ENCODE results near the gene KRTAP4-6.
"Not testable (repeated sequence)": the region's sequence is repeated elsewhere in the genome, so short reads cannot be mapped to it uniquely, and the experiment has no call there.

KRTAP4-6 gene

DNA sequence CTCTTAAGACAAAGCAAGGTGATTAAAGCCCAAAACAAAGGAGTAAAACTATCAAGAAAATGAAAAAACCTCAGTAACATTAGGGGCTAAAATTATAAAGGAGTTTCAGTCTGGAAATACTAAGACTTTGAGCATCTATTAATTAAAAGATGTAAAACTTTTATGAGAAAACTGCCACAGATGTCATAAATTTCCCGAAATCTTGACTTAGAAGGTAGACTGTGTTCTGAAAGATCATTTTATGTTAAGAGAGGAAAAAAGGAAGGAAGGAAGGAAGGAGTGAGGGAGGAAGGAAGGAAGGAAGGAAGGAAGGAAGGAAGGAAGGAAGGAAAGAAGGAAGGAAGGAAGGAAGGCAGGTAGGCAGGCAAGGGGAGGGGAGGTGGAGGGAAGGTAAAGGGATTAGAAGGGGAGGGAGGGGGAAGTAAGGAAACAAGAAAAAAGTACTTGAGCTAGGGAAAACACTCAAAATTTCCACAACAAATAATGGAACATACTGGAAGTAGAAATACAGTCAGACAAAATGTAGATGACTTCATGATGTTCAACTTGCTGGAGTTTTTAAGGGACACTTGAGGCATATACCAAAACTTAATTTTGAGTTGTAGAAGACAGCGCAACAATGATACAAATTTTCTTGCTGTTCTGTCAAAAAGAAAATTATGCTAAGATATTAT lies 7.3 kb upstream of the KRTAP4-6 start:
- DNase-seq (ENCODE audit: low read depth): no peak

DNA sequence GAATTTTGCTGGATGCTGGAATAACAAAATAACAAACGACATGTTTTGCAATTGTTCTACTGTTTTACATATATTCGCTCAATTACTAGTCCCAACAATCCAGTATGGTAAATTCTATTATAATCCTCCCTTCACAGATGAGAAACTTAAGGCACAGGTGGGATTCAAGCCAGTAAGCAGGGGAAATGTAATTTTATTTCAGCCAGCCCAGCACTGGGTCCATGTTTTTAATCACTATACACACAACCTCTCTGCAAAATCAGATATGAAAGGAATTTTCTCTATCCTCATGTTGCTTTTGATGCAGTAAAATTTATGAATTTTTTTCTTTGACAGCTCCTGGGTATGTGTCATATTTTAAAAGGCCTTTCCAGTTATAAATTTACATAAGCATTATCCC lies 4.9 kb upstream of the KRTAP4-6 start:
- DNase-seq (ENCODE audit: low read depth): no peak

DNA sequence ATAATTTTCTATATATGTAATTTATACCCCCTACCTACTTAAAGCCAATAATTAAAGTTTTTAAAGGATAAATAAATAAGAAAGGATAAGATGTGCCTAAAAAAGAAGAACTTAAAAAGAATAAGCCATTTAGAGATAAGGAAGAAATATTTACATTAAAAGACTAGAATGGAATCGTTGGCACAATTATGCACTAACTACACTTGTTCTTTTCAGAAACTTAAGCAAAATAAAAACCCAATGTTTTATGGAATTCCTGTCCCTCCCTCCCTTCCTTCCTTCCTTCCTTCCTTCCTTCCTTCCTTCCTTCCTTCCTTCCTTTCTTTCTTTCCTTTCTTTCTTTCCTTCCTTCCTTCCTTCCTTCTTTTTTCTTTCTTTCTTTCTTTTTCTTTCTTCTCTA lies 4.5 kb upstream of the KRTAP4-6 start:
- no peak for DNase-seq (ENCODE audit: low read depth)

DNA sequence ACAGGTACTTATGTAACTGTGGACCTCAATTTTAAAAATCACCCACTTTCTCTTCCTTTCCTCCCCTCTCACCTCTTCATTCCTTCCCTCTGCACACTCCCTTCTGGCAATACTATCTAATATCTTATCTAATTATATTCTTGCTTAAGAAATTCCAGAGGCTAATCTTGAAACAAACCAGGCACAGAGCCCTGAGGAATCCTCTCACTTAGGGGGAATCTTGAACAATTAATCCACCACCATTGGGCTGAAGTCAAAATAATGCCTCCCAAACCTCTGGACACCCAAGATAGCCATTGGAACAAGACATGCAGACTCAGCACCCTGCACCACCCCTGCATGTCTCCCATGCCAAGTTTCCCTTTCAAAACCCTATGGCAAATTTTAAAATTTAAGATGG lies 1.0 kb upstream of the KRTAP4-6 start:
- DNase-seq (ENCODE audit: low read depth): no peak

DNA sequence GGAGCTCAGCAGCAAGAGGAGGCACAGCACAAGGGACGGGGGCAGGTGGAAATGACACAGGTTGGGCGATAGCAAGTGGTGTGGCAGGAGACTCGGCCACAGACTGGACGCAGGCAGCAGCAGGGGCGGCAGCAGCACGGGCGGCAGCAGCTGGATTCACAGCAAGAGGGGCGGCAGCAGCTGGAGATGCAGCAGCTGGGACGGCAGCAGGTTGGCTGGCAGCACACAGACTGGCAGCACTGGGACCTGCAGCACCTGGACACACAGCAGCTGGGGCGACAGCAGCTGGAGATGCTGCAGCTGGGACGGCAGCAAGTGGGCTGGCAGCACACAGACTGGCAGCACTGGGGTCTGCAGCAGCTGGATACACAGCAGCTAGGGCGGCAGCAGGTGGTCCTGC lies 479 bp downstream of the KRTAP4-6 start:
- DNase-seq (ENCODE audit: low read depth): not testable (repeated sequence)

DNA sequence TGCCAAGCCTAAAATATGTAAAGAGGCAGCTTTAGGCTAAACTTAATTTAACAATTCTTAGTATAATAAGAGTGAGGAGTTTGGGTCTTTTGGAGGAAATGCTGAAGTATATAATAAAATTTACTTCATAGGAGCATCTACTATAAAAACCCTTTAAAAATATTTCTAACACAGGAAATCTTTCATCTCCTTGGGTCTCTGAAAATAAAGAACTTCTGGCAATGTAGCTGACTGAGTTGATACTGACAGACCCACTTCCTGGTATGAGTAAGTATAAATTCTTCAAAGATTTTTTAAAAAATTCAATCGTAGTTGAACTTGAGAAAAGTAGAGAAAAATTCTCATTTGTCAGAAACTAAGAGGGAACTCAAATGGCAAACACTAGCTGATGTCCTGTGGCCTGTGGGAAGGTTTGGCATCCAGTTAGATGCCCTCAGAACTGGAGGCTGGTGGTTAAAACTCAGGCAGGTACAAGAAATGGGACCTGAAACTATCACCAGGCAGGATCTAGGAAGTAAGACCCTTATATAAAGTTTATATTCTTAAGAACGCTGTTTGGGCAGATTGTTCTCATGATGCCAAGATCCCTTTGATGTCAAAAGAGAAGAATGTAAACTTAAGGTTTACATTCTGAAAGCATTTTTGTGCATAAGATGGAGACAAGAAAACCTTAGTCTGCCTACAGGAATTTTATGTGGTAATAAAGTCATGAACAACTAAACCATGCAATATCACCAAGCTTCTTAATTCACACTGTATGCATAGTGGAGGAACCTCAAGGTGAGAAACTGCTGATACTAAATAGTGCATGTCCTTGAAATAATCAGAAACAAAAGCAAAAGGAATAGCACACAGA lies 6.2 kb downstream of the KRTAP4-6 start:
- no peak for DNase-seq (ENCODE audit: low read depth)

DNA sequence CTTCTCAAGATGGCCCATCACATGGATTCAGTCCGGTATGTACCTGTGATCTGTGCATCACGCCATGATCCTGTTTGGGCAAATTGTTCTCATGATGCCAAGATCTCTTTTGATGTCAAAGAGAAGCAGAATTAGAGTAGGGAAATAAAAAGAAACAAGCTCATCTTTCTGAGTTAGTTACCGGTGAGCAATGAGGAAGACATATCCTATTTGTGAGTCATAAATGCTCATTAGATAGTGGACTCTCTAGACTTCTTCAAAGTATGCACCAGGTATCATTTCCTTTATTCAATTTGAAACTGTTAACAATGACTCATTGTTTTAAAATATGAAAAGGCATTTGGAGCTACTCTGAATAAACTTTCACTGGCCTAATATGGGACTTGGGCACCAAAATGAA lies 8.4 kb downstream of the KRTAP4-6 start:
- DNase-seq (ENCODE audit: low read depth): no peak

DNA sequence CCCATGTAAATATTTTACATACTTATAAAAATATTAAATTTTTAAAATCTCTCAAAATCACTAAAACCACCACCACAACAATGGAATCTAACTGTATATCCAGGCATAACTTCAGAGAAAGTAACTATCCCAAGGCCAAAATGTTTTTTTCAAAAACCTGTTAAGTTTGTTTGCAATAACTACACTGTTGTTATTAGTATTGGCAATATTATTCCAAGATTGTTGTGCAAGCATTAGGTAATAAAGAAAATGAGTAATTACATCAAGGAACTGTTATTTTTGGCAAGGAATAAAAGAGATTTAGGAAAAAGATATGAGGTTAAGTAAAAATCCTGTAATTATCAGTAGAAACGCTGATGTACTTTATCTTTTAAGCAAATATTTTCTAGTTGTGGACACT lies 13.0 kb downstream of the KRTAP4-6 start:
- no peak for DNase-seq (ENCODE audit: low read depth)

DNA sequence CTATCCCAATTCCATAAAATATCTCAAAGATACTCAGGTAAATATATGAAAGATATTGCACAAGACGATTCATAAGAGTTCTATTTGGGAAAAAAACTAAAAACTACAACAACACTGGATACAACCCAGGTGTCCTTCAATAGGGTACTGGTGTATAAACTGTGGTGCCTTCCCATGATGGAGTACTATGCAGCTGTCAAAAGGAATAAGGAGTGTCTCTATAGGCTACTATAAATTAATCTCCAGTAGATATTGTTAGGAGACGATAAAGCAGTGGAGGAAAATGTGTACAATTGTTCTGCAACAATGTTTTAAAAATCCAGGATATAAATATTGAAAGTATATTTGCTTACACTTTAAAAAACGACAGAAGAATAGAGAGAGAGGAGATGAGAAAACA lies 13.9 kb downstream of the KRTAP4-6 start:
- no peak for DNase-seq (ENCODE audit: low read depth)

DNA sequence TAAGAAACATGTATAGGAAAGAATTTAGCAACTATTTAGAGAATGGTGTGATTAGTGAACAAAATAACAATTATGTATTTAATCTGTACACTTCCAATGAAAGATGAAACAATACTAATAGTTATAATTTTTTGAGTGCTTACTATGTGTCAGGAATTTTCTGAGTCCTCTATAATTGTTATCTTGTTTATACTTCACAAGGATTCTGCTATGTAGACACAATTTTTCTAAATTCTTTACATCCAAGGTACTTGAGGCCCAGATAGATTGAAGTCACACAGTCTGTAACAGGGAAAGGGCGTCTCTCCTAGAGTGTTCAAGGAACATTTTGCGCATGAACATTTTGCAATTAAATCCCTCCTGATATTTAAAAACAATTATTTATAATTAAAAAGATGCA lies 15.3 kb downstream of the KRTAP4-6 start:
- no peak for DNase-seq (ENCODE audit: low read depth)

DNA sequence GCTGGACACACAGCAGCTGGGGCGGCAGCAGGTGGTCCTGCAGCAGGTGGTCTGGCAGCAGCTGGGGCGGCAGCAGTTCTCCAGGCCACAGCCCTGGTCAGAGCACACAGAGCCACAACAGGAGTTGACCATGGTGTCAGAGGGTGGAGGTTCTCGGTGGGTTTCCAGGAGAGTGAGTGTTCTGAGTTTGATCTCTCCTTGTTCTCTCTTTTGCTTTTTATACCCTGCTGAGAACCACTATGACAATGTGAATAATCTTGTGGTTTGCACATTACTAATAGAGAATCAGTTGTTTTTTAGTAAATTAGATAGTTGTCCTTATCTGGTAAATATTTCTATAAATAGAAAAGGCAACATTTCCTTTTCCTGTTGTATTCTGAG lies 16.4 kb downstream of the KRTAP4-6 start, which contains the start of gene KRTAP4-12:
Gene KRTAP4-12 (minus strand): TSS at position 192 of the 381 bp plus-strand sequence. CDS start 60 bp downstream, at position 132.
- not testable (repeated sequence) for DNase-seq (ENCODE audit: low read depth)

DNA sequence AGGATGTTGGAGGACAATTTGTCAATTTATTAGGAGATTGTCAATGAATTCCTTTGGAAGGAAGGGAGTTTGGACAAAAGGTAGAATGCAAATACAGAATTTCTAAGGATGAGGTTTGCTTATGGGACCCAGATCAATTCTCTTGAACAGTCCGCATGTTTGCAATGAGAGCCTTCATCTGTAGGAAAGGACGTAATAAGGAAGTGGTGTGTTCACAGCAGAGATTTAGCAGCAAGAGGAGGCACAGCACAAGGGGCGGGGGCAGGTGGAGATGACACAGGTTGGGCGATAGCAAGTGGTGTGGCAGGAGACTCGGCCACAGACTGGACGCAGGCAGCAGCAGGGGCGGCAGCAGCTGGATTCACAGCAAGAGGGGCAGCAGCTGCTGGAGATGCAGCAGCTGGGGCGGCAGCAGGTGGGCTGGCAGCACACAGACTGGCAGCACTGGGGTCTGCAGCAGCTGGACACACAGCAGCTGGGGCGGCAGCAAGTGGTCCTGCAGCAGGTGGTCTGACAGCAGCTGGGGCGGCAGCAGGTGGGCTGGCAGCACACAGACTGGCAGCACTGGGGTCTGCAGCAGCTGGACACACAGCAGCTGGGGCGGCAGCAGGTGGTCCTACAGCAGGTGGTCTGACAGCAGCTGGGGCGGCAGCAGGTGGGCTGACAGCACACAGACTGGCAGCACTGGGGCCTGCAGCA lies 16.9 kb downstream of the KRTAP4-6 start:
- not testable (repeated sequence) for DNase-seq (ENCODE audit: low read depth)

DNA sequence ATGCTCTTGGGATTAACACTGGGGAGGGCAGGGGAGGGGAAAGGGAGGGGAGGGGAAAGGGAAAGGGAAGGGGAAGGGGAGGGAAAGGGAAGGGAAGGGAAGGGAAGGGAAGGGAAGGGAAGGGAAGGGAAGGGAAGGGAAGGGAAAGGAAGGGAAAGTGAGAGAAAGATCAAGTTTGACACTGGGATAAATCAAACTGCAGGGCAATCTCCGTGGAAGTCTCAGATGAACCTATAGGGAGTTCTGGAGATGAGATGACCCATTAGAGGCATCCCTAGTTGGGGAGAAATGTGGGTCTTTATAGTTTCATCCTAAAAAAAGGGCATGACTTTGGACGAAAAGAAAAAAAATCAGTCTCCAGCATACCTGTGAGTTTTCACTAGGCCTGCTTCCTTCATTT lies 18.6 kb downstream of the KRTAP4-6 start:
- no peak for DNase-seq (ENCODE audit: low read depth)

DNA sequence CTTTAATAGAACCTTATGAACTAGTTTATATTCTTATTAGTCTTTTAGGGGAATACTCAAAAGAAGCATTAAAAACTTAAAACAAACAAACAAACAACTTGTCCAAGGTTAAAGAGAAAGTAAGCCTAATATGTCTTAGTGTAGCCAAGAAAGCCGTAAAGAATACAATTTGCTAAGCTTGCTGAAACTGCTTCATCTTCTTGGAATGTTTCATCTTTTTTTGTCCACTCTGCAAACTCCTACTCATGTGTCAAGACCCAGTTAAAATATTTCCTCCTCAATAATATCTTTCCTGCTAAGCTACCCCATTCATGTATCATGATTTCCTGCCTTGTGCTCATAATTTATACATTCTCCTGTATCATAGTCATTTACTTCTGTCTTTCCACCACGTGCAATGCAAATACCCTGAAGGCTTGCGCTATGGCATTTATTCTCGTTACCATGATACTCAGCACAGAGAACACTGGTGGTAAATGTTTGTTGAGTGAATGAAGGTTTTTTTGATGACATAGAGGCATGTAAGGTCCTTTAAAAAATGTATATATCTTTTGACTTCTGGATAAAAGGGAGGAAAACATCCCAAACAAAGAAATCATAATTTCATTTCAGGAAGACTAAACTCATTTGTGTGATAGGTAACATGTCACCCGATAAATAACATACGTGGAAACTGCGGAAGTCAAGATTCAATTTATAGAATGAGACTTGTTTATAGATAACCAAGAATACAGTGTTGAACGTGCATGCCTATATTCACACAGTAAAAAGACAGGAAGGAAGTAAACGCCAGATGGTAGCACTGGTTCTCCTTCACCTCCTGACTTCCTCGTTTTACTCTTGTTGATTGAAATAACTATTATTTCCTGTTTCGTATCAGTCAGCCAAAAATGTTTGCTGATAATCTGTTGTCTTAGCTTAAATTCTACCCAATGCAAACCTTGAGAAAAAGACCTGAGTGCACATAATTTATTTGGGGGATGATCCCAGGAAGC lies 20.4 kb downstream of the KRTAP4-6 start:
- not testable (repeated sequence) for DNase-seq (ENCODE audit: low read depth)

DNA sequence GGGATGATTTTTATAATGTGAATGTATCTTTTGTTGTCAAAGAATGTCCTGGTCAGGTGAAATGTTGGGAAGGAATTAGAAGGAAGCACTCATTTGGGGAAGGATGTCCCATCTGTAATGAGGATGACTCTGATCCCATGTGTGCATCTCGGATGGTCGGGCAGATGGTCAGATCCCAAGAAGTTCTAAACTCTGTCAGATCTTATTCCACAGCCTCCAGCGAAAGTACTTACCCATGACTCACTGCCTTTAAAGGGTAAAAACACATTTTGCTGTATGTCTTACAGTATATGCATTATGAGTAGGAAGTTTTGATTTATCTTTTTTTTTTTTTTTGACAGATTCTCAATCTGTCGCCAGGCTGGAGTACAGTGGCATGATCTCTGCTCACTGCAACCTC lies 21.6 kb downstream of the KRTAP4-6 start:
- no peak for DNase-seq (ENCODE audit: low read depth)

DNA sequence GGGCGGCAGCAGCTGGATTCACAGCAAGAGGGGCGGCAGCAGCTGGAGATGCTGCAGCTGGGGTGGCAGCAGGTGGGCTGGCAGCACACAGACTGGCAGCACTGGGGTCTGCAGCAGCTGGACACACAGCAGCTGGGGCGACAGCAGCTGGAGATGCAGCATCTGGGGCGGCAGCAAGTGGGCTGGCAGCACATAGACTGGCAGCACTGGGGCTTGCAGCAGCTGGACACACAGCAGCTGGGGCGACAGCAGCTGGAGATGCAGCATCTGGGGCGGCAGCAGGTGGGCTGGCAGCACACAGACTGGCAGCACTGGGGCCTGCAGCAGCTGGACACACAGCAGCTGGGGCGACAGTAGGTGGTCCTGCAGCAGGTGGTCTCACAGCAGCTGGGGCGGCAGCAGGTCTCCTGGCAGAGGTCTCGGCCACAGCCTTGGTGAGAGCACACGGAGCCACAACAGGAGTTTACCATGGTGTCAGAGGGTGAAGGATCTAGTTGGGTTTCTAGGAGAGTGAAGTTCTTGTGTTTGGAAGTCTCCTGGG lies 22.4 kb downstream of the KRTAP4-6 start, which contains the start of gene KRTAP4-11:
Gene KRTAP4-11 (minus strand): TSS at position 528 of the 541 bp plus-strand sequence. CDS start 58 bp downstream, at position 470.
- DNase-seq (ENCODE audit: low read depth): not testable (repeated sequence)

DNA sequence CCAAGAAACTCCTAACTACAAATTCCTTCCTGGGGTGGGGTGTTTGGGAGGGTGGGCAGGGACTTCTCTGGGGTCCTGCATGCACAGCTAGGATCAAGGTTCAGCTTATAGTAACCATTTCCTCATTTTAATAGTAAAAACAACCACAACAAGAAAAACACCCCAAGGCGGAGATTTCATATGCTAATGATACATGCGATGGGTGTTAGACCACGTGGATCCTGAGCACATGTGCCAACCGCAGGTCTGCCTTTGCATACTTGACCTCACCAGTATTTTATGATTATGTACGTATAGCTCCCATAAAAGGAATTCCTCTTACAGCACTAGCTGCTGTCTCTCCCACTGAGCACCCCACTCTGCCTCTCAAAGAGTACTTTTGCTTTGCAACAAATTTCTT lies 24.0 kb downstream of the KRTAP4-6 start:
- DNase-seq (ENCODE audit: low read depth): no peak

DNA sequence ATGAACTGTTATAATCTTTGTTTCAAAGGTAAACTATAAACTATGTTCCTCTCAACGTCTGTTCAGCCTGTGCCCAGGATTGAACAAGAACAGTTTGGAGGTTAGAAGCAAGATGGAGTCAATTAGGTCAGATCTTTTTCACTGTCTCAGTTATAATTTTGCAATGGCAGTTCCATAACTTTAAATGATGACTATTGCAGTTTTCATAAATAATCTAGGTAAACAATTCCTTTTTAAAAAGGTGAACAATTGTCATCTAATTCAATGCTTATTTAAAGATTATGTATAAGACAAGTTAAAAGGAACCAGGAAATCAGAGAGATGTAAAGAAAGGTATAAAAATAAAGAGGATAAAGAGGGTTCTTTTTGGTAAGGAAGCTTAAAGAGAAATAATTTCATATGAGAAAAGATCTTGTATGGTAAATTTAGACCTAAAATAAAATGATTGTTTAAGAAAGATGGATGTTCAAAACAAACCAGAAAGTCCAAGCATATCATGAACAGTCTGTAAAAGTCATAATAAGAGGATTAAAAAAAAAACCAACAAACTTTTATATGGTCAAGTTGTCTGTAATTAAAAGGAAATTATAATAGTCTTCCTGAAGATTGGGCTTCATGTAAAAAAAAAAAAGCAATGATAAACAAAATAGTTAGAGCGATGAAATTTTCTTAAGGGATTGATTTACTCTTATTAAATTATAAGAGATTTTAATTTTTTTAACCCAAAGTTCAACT lies 29.0 kb downstream of the KRTAP4-6 start:
- no peak for DNase-seq (ENCODE audit: low read depth)

DNA sequence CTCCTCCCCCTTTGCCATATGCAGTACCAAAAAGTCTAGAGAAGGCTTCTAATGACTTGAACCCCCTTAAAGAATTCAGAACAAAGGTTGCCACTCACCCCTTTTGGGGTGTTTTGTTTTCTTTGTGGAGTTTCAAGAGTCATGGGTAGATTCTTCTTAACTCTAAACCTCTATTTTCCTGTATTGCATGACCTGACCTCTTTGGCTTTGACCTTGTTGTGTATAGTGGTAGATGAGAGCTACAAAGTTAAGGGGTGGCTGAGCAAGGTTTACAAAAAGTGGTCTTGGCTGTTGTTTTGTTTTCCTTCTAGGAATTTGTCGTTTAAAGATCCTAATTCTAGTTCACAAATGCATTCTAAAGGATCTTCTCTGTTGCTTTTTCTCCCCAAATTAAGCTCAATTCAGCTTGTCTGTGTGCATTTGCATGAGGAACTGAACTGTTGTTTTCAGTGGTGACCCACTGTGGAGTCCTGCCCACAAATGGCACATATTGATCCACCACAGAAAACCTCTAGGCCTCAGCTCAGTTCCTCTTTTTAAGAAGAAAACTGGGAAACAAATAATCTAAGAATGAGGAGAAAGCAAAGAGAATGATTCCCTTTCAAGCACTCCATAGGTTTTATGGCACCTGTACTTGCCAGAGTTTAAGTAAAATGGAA lies 31.5 kb downstream of the KRTAP4-6 start:
- not testable (repeated sequence) for DNase-seq (ENCODE audit: low read depth)

DNA sequence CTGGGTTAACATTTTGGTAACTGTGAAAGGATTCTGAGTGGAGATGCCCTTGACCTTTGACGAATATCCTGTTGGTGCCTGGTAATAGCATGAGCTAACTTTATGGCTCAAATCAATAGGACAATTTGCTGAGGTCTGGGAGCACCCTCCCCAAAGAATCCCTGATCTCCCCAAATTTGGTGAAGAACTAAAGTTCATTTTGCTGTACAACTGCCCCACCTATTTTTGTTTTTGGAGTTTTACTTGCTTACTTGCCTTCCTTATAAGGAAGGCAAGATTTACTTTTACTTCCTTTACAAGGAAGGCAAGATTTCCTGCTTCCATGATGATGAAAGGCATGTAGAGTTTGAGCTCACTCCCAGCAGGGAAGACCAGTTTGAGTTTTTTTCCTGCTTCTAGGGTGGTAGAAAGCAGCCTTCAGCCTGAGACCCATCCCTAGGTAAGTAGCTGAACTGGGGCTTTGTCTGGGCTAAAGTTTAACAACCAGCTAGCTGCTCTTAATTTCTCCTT lies 32.3 kb downstream of the KRTAP4-6 start:
- no peak for DNase-seq (ENCODE audit: low read depth)
